ENCODE results near the gene ARG1.
A peak's percentile ranks its signal among the peaks of the same experiment; 100 is the strongest.

Gene ARG1

DNA sequence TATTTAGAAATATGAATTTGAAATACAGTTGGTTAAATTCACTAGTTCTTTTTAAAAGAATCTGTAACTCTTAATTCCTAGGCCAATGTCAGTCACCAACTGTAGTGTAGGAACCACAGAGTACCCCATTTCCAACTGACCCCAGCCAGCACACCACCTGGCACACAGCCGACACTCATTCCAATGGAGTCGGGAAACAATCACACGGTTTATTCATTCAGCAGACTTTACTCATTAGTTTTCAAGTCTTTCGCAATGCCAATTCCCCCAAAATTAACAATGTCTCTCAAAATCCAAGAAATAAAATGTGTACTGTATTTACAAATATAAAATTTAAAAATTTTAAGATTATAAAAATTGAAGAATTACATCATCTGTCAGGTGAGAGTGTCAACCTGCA is 13.5 kb downstream of the ARG1 start:
- no peak for DNase-seq (ENCODE audit: low spot score)

DNA sequence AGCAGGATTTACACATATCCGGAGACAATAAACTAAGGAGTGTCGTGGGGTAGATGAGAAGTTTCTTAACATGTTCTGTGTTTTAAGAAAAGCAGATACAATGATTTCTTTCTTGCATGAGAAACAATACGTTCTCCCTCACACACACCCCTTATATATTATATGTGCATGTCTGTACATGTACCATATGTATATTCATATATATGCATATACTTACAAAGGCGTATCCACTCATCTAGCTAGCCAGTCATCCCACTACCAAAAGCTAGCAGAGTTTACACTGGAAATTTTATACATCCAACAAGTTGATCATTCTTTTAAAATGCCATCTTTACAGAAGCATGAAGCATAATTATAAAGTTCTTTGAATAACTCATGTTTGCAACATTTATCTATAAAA is 14.9 kb downstream of the ARG1 start:
- no peak for DNase-seq (ENCODE audit: low spot score)

- DNase-seq (ENCODE audit: low spot score), result no peak
Observed at GRCh38 chr6:131588643-131589042, 15.6 kb downstream of the ARG1 start.

GRCh38 chr6:131592935-131593334 is 19.9 kb downstream of the ARG1 start:
- no peak for DNase-seq (ENCODE audit: low spot score)

GRCh38 chr6:131594074-131594473 is 21.0 kb downstream of the ARG1 start:
- no peak for DNase-seq (ENCODE audit: low spot score)

GRCh38 chr6:131597446-131597845 is 24.4 kb downstream of the ARG1 start:
- DNase-seq (ENCODE audit: low spot score), result no peak

GRCh38 chr6:131600716-131601115 is 27.7 kb downstream of the ARG1 start:
- no peak for DNase-seq (ENCODE audit: low spot score)

DNA sequence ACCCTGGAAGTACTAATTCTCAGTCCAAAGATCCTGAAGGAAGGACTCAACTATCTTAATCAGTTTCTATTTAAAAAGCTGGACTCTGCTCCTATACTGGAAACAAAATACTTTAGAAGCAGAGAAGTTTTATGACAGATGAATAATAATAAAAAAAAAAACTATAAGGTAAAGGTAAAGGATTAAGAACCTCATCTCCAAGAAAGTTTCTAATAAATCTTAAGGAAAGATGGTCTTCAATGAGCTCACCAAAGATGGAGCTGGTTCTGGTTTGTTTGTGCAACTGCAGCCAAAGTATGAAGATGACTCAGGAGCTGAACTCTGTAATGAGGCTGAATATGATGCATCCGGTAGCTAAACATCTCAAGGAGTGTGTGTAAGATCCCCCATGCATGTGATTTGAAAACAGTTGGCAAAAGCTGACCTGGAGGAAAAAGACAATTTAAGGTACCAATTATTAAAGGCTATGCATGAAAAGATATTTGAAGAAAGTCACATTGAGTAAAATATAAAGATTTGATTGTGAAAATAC is 29.8 kb downstream of the ARG1 start:
- no peak for DNase-seq (ENCODE audit: low spot score)

DNA sequence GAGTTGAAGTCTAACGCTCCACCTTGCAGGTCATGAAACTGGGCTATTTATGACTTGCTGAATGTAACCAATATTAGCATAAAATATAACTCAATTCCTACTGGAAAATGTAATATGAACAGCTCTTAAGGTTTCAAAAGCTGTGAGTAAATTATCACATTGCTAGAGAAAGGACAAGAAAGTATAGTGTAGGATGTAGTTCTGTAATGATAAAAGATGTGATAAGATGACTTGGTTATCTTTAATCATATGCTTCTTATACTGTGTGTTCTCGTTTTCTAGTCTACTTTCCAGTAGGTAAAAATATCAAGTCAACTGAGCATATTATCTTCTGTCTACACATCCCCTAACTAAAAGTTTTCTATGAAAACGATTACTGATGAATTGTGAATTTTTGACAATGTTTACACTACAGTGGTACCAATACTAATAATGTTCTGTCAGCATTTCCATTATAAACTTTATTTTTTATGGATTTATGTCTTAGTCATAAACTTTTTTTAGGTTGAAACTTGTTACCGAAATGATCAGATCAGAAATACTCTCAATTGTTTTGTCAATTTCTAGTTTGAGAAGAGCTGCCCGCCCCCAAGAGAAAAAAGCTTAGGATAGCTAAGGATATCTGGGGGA is 40.4 kb downstream of the ARG1 start:
- DNase-seq (ENCODE audit: low spot score), result no peak

DNA sequence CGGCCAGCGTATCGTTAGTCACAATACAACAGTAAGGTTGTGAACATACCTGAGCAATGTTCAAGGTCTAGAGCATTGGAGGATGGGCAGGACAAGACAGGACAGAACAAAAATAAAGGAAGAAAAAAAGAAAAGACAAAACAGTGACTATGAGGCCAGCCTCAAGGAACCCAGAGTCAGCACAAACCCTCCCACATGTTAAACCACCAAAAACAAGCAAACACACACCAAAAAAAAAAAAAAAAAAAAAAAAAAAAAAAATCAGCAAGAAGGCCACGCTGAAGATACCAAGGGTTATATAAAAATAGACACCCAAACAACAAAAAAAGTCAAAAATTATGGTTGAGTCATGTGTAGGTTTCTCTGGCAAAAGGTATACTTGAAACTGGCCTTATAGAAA is 42.2 kb downstream of the ARG1 start:
- no peak for DNase-seq (ENCODE audit: low spot score)

DNA sequence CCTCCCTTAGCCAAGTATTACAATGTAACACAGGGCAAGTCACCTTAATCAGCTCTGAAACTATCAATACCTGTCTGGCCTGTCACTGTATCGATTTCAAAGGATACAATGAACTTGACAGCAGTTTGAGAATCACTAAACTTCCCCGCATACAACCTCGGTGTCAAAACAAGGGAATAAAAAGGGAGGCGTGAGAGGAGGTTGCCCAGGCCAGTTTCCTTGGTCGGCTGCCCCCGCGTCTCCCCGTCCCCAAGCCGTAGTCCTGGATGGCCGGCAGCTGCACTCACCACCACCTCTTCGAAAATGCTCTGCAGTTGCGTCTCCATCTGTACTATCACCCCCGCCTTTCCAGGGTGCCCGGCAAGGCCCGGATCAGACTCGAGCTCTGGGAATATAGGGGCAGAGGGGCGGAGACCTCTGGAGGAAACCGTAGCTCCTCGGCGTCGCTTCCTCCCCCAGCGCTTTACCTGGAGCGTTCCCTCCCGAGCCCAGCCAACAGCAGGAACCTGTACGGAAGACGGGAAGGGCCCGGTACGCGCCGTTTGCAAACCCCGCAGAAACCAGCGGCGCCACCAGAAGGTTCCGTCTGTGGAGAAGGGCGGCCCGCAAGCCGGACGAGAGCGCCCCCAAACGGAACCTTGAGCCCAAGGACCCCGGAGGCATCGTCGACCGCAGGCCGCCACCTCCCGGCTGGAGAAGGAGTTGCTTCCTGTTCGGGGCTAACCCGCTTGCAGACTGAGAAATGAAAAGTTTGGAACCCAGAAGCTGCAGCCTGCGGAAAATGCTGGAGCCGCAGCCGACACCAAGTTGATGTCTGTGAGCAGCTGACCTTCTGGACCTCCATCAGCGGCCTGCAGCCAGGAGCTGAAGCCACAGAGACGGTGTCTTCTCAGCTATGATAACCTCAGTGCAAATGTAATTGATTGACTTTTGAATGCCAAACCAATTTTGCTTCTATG is 55.0 kb downstream of the ARG1 start, which contains the start of gene MED23:
TSS of gene MED23 (minus strand) at position 519 of the 959 bp plus-strand sequence. CDS start at position 326, 193 bp downstream.
- DNase-seq (ENCODE audit: low spot score), result peak; percentile 95

GRCh38 chr6:131628726-131629125 is 55.7 kb downstream of the ARG1 start:
- peak; percentile 3 for DNase-seq (ENCODE audit: low spot score)

GRCh38 chr6:131629651-131630050 is 56.6 kb downstream of the ARG1 start:
- no peak for DNase-seq (ENCODE audit: low spot score)

GRCh38 chr6:131631625-131632289 is 58.7 kb downstream of the ARG1 start:
- no peak for DNase-seq (ENCODE audit: low spot score)

Data from CD4-positive, alpha-beta T cell treated with Interleukin-15 for 4 hours (primary cell).